ENCODE data around the gene KCNIP3.

The KCNIP3 gene

DNA sequence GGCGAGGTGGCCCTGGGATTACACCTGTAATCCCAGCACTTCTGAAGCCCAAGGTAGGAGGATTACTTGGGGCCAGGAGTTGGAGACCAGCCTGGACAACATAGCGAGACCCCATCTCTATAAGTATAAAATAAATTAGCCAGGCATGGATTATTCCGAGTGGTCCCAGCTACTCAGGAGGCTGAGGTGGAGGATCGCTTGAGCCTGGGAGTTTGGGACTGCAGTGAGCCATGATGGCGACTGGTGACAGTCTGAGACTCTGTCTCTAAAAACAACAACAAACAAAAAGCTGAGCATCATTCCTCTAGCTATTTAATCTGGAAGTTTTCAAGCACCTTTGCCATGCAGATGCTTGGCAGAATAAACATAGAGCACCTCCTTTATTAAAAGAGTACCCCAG is 83.6 kb downstream of the KCNIP3 start:
- H3K9me3 ChIP-seq (ENCODE audit: control insufficient read depth, insufficient read depth, low read length): no peaks in the 10 kb centered on the region
- WGBS (ENCODE audit: insufficient coverage, insufficient read length): no CpG with 5 or more reads among the region's 5 CpGs
- no peak overlapping the region for H3K4me3 ChIP-seq (ENCODE audit: low read length)
- no peak overlapping the region for H3K27ac ChIP-seq (ENCODE audit: low read length)
- no peaks in the 10 kb centered on the region; the same call in 1 of the 2 replicates for H3K36me3 ChIP-seq (ENCODE audit: control insufficient read depth, insufficient read depth, low read length)
- H3K4me1 ChIP-seq (ENCODE audit: control insufficient read depth, insufficient read depth, low read length): no peaks in the 10 kb centered on the region
- H3K27me3 ChIP-seq (ENCODE audit: control insufficient read depth, insufficient read depth, low read length): no peaks in the 10 kb centered on the region
- DNase-seq (ENCODE audit: low read depth, low spot score): no peak

DNA sequence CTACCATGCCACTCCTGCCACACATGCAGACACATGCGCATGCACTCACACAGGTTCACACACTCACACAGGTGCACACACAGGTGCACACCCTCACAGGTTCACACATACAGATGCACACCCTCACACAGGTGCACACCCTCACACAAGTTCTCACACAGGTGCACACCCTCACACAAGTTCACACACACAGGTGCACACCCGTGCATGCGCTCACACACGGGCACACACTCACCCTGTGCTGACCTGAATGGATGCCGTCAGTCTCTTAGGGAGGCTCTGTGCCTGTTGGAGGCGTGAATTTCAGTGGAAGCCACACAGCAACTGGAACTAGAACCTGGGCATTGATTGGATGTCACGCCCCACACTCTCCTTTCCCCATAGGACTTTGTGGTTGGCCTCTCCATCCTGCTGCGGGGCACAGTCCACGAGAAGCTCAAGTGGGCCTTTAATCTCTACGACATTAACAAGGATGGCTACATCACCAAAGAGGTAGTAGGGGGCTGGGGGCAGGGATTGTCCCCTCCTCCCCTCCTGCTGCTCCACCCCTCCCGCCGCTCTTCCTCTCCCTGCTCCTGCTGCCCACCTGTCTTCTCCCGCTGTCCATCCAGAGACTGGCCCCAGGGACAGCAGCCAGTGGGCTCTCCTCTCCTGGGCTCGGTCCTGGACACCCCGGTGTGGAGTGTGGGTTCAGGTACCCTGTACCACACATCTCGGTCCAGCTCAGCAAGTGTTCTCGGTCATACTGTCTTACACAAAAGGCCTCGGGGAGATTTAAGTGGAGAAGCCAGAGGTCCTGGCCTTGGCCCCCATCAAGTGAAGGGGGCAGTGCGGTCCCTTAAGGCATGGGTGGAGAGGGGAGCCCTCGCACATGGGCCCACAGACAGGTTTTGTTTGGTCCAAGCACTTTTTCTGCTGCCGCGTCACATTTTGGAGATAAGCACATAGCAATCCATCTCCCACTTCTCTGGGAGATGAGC is 84.4 kb downstream of the KCNIP3 start:
- WGBS (ENCODE audit: insufficient coverage, insufficient read length): no CpG with 5 or more reads among the region's 22 CpGs
- Histone ChIP-seq H3K27ac (ENCODE audit: low read length) (no peak overlapping the region), H3K4me1 (ENCODE audit: control insufficient read depth, insufficient read depth, low read length) (no peaks in the 10 kb centered on the region), H3K36me3 (ENCODE audit: control insufficient read depth, insufficient read depth, low read length) (no peaks in the 10 kb centered on the region; the same call in 1 of the 2 replicates), H3K27me3 (ENCODE audit: control insufficient read depth, insufficient read depth, low read length) (no peaks in the 10 kb centered on the region), H3K9me3 (ENCODE audit: control insufficient read depth, insufficient read depth, low read length) (no peaks in the 10 kb centered on the region), H3K4me3 (ENCODE audit: low read length) (no peak overlapping the region)
- no peak for DNase-seq (ENCODE audit: low read depth, low spot score)

DNA sequence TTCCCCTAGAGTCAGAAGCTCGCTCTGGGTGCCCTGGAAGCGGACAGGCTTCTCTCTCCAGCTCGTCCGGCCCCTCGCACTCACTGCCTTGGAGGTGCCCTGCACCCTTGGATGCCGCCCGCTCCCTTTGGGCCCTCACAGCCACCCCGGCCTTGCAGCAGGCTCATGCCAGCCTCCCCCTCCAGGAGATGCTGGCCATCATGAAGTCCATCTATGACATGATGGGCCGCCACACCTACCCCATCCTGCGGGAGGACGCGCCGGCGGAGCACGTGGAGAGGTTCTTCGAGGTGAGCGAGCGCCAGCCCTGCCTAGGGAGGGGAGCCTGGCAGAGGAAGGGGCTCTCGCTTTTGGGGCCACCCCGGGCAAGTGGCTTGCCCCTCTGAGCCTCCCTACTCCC is 85.0 kb downstream of the KCNIP3 start:
- WGBS (ENCODE audit: insufficient coverage, insufficient read length): no CpG with 5 or more reads among the region's 20 CpGs
- H3K9me3 ChIP-seq (ENCODE audit: control insufficient read depth, insufficient read depth, low read length): no peaks in the 10 kb centered on the region
- H3K36me3 ChIP-seq (ENCODE audit: control insufficient read depth, insufficient read depth, low read length): no peaks in the 10 kb centered on the region; the same call in 1 of the 2 replicates
- no peak overlapping the region for H3K4me3 ChIP-seq (ENCODE audit: low read length)
- no peak for DNase-seq (ENCODE audit: low read depth, low spot score)
- no peaks in the 10 kb centered on the region for H3K27me3 ChIP-seq (ENCODE audit: control insufficient read depth, insufficient read depth, low read length)
- no peaks in the 10 kb centered on the region for H3K4me1 ChIP-seq (ENCODE audit: control insufficient read depth, insufficient read depth, low read length)
- H3K27ac ChIP-seq (ENCODE audit: low read length): no peak overlapping the region

DNA sequence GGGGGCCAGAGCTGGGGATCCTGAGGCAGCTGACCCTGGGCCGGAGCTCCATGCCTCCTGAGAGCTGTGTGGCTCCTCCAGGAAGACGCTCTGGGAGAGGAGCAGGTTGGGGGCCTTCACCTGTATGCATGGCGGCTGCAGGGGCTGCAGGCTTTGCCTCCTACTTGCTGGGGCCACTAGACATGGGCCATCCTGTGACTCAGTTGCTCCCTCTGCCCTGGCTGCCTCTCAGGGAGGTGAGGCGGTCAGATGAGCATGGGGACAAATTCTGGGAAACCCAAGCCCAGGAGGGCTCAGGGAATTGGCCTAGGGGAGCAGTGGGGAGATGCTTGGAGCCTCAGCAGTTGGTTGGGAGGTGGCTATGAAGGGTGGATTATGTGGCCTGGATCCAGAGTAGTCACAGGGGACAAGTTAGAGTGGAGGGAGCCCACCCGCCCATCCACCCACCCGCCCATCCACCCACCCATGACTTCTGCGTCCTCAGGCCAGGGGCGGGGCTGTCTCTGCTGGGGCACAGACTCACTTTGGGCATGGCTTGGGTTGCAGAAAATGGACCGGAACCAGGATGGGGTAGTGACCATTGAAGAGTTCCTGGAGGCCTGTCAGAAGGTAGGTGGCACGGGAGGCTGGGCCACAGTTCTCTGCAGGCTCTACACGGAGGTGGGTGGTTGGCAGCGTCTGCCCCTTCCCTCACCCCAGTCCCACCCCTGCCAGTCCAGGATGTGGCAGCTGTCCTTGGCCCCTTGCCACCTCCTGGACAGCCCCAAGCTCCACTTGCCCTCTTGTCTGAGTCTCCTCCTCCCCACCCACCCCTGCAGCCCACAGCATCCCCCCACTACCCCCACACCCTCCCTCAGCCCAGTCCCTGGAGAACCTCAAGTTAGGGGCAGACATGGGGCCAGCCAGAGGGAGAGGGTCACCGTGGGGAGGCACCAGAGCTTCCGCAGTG is 85.8 kb downstream of the KCNIP3 start:
- DNase-seq (ENCODE audit: low read depth, low spot score): no peak
- no CpG with 5 or more reads among the region's 14 CpGs for whole genome bisulfite sequencing (ENCODE audit: insufficient coverage, insufficient read length)
- no peak overlapping the region for H3K4me3 ChIP-seq (ENCODE audit: low read length)

DNA sequence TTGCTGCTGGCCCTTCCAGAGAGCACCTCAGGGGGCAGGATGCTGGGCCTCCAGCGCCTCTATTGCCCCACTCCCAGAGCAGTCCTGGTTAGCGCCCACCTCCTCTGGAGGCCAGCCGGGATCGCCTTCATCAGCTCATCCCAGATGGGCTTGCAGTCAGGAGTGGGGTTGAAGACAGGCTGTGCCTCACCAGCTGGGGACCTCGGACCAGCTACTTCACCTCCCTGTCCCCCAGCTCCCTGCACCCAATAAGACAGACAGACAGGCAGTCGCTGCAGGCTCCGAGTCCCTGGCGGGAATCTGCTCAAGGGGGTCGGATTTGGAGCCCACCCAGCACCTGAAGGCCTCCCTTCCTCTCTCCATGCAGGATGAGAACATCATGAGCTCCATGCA is 86.5 kb downstream of the KCNIP3 start:
- no peak for DNase-seq (ENCODE audit: low read depth, low spot score)
- no peak overlapping the region for H3K27ac ChIP-seq (ENCODE audit: low read length)
- WGBS (ENCODE audit: insufficient coverage, insufficient read length): no CpG with 5 or more reads among the region's 9 CpGs
- no peaks in the 10 kb centered on the region for H3K27me3 ChIP-seq (ENCODE audit: control insufficient read depth, insufficient read depth, low read length)
- no peak overlapping the region for H3K4me3 ChIP-seq (ENCODE audit: low read length)
- H3K4me1 ChIP-seq (ENCODE audit: control insufficient read depth, insufficient read depth, low read length): no peaks in the 10 kb centered on the region
- H3K36me3 ChIP-seq (ENCODE audit: control insufficient read depth, insufficient read depth, low read length): no peaks in the 10 kb centered on the region; the same call in 1 of the 2 replicates
- H3K9me3 ChIP-seq (ENCODE audit: control insufficient read depth, insufficient read depth, low read length): no peaks in the 10 kb centered on the region

More for the DNA sequence above, 85.8 kb downstream of the KCNIP3 start:
- Histone ChIP-seq H3K27me3 (ENCODE audit: control insufficient read depth, insufficient read depth, low read length) (no peaks in the 10 kb centered on the region), H3K36me3 (ENCODE audit: control insufficient read depth, insufficient read depth, low read length) (no peaks in the 10 kb centered on the region; the same call in 1 of the 2 replicates), H3K4me1 (ENCODE audit: control insufficient read depth, insufficient read depth, low read length) (no peaks in the 10 kb centered on the region), H3K27ac (ENCODE audit: low read length) (no peak overlapping the region), H3K9me3 (ENCODE audit: control insufficient read depth, insufficient read depth, low read length) (no peaks in the 10 kb centered on the region)

DNA sequence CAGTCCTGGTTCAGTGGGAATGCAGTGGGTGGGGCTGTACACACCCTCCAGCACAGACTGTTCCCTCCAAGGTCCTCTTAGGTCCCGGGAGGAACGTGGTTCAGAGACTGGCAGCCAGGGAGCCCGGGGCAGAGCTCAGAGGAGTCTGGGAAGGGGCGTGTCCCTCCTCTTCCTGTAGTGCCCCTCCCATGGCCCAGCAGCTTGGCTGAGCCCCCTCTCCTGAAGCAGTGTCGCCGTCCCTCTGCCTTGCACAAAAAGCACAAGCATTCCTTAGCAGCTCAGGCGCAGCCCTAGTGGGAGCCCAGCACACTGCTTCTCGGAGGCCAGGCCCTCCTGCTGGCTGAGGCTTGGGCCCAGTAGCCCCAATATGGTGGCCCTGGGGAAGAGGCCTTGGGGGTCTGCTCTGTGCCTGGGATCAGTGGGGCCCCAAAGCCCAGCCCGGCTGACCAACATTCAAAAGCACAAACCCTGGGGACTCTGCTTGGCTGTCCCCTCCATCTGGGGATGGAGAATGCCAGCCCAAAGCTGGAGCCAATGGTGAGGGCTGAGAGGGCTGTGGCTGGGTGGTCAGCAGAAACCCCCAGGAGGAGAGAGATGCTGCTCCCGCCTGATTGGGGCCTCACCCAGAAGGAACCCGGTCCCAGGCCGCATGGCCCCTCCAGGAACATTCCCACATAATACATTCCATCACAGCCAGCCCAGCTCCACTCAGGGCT is 87.9 kb downstream of the KCNIP3 start:
- DNase-seq (ENCODE audit: low read depth, low spot score): no peak
- H3K9me3 ChIP-seq (ENCODE audit: control insufficient read depth, insufficient read depth, low read length): no peaks in the 10 kb centered on the region
- no peak overlapping the region for H3K27ac ChIP-seq (ENCODE audit: low read length)
- no peak overlapping the region for H3K4me3 ChIP-seq (ENCODE audit: low read length)
- no CpG with 5 or more reads among the region's 12 CpGs for WGBS (ENCODE audit: insufficient coverage, insufficient read length)
- peaks cover 2% of the 10 kb centered on the region; the same call in 1 of the 2 replicates for H3K4me1 ChIP-seq (ENCODE audit: control insufficient read depth, insufficient read depth, low read length)
- H3K27me3 ChIP-seq (ENCODE audit: control insufficient read depth, insufficient read depth, low read length): no peaks in the 10 kb centered on the region
- H3K36me3 ChIP-seq (ENCODE audit: control insufficient read depth, insufficient read depth, low read length): no peaks in the 10 kb centered on the region; the same call in 1 of the 2 replicates

DNA sequence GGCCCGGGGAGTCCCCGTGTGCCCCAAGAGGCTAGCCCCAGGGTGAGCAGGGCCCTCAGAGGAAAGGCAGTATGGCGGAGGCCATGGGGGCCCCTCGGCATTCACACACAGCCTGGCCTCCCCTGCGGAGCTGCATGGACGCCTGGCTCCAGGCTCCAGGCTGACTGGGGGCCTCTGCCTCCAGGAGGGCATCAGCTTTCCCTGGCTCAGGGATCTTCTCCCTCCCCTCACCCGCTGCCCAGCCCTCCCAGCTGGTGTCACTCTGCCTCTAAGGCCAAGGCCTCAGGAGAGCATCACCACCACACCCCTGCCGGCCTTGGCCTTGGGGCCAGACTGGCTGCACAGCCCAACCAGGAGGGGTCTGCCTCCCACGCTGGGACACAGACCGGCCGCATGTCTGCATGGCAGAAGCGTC is 88.4 kb downstream of the KCNIP3 start:
- no peaks in the 10 kb centered on the region for H3K9me3 ChIP-seq (ENCODE audit: control insufficient read depth, insufficient read depth, low read length)
- no peak overlapping the region for H3K27ac ChIP-seq (ENCODE audit: low read length)
- H3K27me3 ChIP-seq (ENCODE audit: control insufficient read depth, insufficient read depth, low read length): no peaks in the 10 kb centered on the region
- no peak for DNase-seq (ENCODE audit: low read depth, low spot score)
- no CpG with 5 or more reads among the region's 12 CpGs for WGBS (ENCODE audit: insufficient coverage, insufficient read length)
- H3K4me1 ChIP-seq (ENCODE audit: control insufficient read depth, insufficient read depth, low read length): peaks cover 2% of the 10 kb centered on the region; the same call in 1 of the 2 replicates
- no peaks in the 10 kb centered on the region; the same call in 1 of the 2 replicates for H3K36me3 ChIP-seq (ENCODE audit: control insufficient read depth, insufficient read depth, low read length)
- H3K4me3 ChIP-seq (ENCODE audit: low read length): no peak overlapping the region

DNA sequence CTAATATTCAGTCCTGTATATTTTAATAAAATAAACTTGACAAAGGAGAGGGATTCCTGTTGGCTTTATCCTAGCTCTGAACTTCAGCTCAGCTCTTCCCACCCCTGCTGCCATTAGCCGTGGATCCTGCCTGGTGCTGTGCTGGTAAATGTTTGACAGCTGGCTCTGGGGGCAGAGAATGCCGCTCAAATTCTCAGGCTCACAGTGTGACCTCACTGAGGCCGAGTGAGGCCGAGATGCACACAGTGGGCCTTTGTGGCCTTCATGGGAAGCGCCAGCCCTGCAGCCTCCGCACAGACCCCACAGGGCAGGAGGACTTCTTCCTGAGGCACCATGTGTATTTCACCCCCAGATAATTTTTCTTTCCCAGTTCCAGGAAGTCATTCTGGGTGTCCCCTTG is 88.9 kb downstream of the KCNIP3 start:
- H3K27me3 ChIP-seq (ENCODE audit: control insufficient read depth, insufficient read depth, low read length): no peaks in the 10 kb centered on the region
- H3K4me1 ChIP-seq (ENCODE audit: control insufficient read depth, insufficient read depth, low read length): peaks cover 2% of the 10 kb centered on the region; the same call in 1 of the 2 replicates
- no peaks in the 10 kb centered on the region; the same call in 1 of the 2 replicates for H3K36me3 ChIP-seq (ENCODE audit: control insufficient read depth, insufficient read depth, low read length)
- no CpG with 5 or more reads among the region's 6 CpGs for WGBS (ENCODE audit: insufficient coverage, insufficient read length)
- no peaks in the 10 kb centered on the region for H3K9me3 ChIP-seq (ENCODE audit: control insufficient read depth, insufficient read depth, low read length)
- no peak for DNase-seq (ENCODE audit: low read depth, low spot score)
- no peak overlapping the region for H3K4me3 ChIP-seq (ENCODE audit: low read length)
- no peak overlapping the region for H3K27ac ChIP-seq (ENCODE audit: low read length)

DNA sequence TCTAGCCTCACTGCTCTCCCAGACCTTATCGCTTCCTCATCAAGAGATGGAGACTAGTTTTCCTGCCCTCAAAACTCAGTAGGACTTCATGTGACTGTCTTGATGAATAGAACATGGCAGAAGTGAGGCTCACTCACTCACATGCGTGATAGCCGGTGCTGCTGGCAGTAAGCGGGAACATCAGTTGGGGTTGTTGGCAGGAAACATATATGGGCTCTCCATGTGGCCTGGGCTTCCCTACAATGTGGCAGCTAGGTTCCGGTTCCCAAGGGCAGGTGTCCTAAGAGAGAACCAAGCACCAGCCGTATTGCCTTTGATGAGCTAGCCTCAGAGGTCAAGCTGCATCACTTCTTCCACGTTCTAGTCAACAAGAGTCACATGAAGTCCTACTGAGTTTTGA is 90.2 kb downstream of the KCNIP3 start:
- no peak overlapping the region for H3K4me3 ChIP-seq (ENCODE audit: low read length)
- no peaks in the 10 kb centered on the region for H3K9me3 ChIP-seq (ENCODE audit: control insufficient read depth, insufficient read depth, low read length)
- no CpG with 5 or more reads among the region's 7 CpGs for WGBS (ENCODE audit: insufficient coverage, insufficient read length)
- no peaks in the 10 kb centered on the region; the same call in 1 of the 2 replicates for H3K36me3 ChIP-seq (ENCODE audit: control insufficient read depth, insufficient read depth, low read length)
- no peak overlapping the region for H3K27ac ChIP-seq (ENCODE audit: low read length)
- H3K4me1 ChIP-seq (ENCODE audit: control insufficient read depth, insufficient read depth, low read length): peaks cover 2% of the 10 kb centered on the region; the same call in 1 of the 2 replicates
- no peaks in the 10 kb centered on the region for H3K27me3 ChIP-seq (ENCODE audit: control insufficient read depth, insufficient read depth, low read length)
- no peak for DNase-seq (ENCODE audit: low read depth, low spot score)

Data from iPS DF 6.9 (cell line).